CD4-positive, alpha-beta T cell treated with Interleukin-6 for 4 hours (primary cell): Measurements from ENCODE around the gene LARGE1.
"Not testable (repeated sequence)": the region's sequence is repeated elsewhere in the genome, so short reads cannot be mapped to it uniquely, and the experiment has no call there.

Experiments
- DNase-seq: peaks from one replicate; pipeline ENCODE4 v3.0.0-alpha.2; 2020; ENCODE audit warnings: mixed read lengths

LARGE1 gene

GRCh38 chr22:33401291-33401690 lies 519.0 kb downstream of the LARGE1 start:
- DNase-seq, result no peak

- no peak for DNase-seq
Measured at GRCh38 chr22:33400891-33401290, 519.4 kb downstream of the LARGE1 start.

GRCh38 chr22:33400061-33400840 lies 520.0 kb downstream of the LARGE1 start:
- no peak for DNase-seq

GRCh38 chr22:33397381-33397907 lies 522.8 kb downstream of the LARGE1 start:
- DNase-seq, result no peak

- no peak for DNase-seq
Measured at GRCh38 chr22:33393432-33393831, 526.8 kb downstream of the LARGE1 start.

GRCh38 chr22:33391298-33391697 lies 529.0 kb downstream of the LARGE1 start:
- DNase-seq, result no peak

GRCh38 chr22:33389936-33390335 lies 530.3 kb downstream of the LARGE1 start:
- no peak for DNase-seq

- DNase-seq, result no peak
Measured at GRCh38 chr22:33386270-33386669, 534.0 kb downstream of the LARGE1 start.

- no peak for DNase-seq
Measured at GRCh38 chr22:33385611-33386010, 534.7 kb downstream of the LARGE1 start.

GRCh38 chr22:33382436-33382835 lies 537.8 kb downstream of the LARGE1 start:
- DNase-seq, result no peak

- DNase-seq, result no peak
Measured at GRCh38 chr22:33381531-33382406, 538.5 kb downstream of the LARGE1 start.

GRCh38 chr22:33380789-33381530 lies 539.3 kb downstream of the LARGE1 start:
- no peak for DNase-seq

GRCh38 chr22:33379836-33380235 lies 540.4 kb downstream of the LARGE1 start:
- no peak for DNase-seq

- no peak for DNase-seq
Measured at GRCh38 chr22:33372875-33373274, 547.4 kb downstream of the LARGE1 start.

GRCh38 chr22:33363256-33363655 lies 557.0 kb downstream of the LARGE1 start:
- DNase-seq, result not testable (repeated sequence)

- no peak for DNase-seq
Measured at GRCh38 chr22:33362702-33363101, 557.6 kb downstream of the LARGE1 start.

- no peak for DNase-seq
Measured at GRCh38 chr22:33361581-33361980, 558.7 kb downstream of the LARGE1 start.

GRCh38 chr22:33357981-33358399 lies 562.3 kb downstream of the LARGE1 start:
- DNase-seq, result no peak

- no peak for DNase-seq
Measured at GRCh38 chr22:33354928-33355327, 565.3 kb downstream of the LARGE1 start.

GRCh38 chr22:33353502-33353901 lies 566.8 kb downstream of the LARGE1 start:
- no peak for DNase-seq

GRCh38 chr22:33352768-33353167 lies 567.5 kb downstream of the LARGE1 start:
- no peak for DNase-seq

GRCh38 chr22:33350961-33351360 lies 569.3 kb downstream of the LARGE1 start:
- DNase-seq, result no peak

- no peak for DNase-seq
Measured at GRCh38 chr22:33350491-33350890, 569.8 kb downstream of the LARGE1 start.
